Activated naive CD4-positive, alpha-beta T cell (primary cell): ENCODE data around the gene KCNAB1.
"Not testable (repeated sequence)": the region's sequence is repeated elsewhere in the genome, so short reads cannot be mapped to it uniquely, and the experiment has no call there.

Experiments
- DNase-seq, 4 experiments: peaks; one replicate each; lab custom pipeline; 2025; lab: John Stamatoyannopoulos, UW

KCNAB1 gene

GRCh38 chr3:156542101-156543042 lies 422.0 kb downstream of the KCNAB1 start:
- no peak for DNase-seq

GRCh38 chr3:156543043-156543555 lies 422.7 kb downstream of the KCNAB1 start:
- no peak for DNase-seq

- no peak for DNase-seq
Observed at GRCh38 chr3:156547637-156548036, 427.3 kb downstream of the KCNAB1 start.

GRCh38 chr3:156548041-156548687 lies 427.8 kb downstream of the KCNAB1 start:
- DNase-seq, result no peak

- DNase-seq, result no peak
Observed at GRCh38 chr3:156548902-156549301, 428.5 kb downstream of the KCNAB1 start.

- DNase-seq, result no peak
Observed at GRCh38 chr3:156551261-156551660, 430.9 kb downstream of the KCNAB1 start.

GRCh38 chr3:156551746-156552145 lies 431.4 kb downstream of the KCNAB1 start:
- no peak for DNase-seq

- no peak for DNase-seq
Observed at GRCh38 chr3:156552973-156553372, 432.6 kb downstream of the KCNAB1 start.

GRCh38 chr3:156553705-156554356 lies 433.5 kb downstream of the KCNAB1 start:
- DNase-seq, result no peak

- no peak for DNase-seq
Observed at GRCh38 chr3:156554515-156554841, 434.1 kb downstream of the KCNAB1 start.

GRCh38 chr3:156554842-156555687 lies 434.7 kb downstream of the KCNAB1 start, which contains the start of gene SSR3:
Gene SSR3 (minus strand): TSS chr3:156555117. CDS start chr3:156555089, 28 bp downstream.
- DNase-seq, result peak; percentile 88 to 97 (median 94)

- no peak for DNase-seq
Observed at GRCh38 chr3:156558389-156558788, 438.0 kb downstream of the KCNAB1 start.

GRCh38 chr3:156559321-156559720 lies 438.9 kb downstream of the KCNAB1 start:
- no peak for DNase-seq

- DNase-seq, result no peak
Observed at GRCh38 chr3:156561533-156561932, 441.2 kb downstream of the KCNAB1 start.

GRCh38 chr3:156562486-156562885 lies 442.1 kb downstream of the KCNAB1 start:
- DNase-seq, result not testable (repeated sequence)

- no peak for DNase-seq
Observed at GRCh38 chr3:156563900-156564682, 443.7 kb downstream of the KCNAB1 start.

- DNase-seq, result not testable (repeated sequence)
Observed at GRCh38 chr3:156569016-156569415, 448.6 kb downstream of the KCNAB1 start.

- DNase-seq, result not testable (repeated sequence)
Observed at GRCh38 chr3:156569881-156570280, 449.5 kb downstream of the KCNAB1 start.

GRCh38 chr3:156575641-156576040 lies 455.3 kb downstream of the KCNAB1 start:
- DNase-seq, result no peak

GRCh38 chr3:156576051-156576450 lies 455.7 kb downstream of the KCNAB1 start:
- DNase-seq, result no peak
